ENCODE data around the gene TMEM239. TPM values are rescaled to one million over a fixed set of nuclear protein-coding genes. Genes with fewer than 3 reads are reported as not detected.

TMEM239 gene
- total RNA-seq, 1 donor from 2014 or later, result not detected

- Histone ChIP-seq H3K9ac (ENCODE audit: low read length) (no peak overlapping the region), H4K20me1 (ENCODE audit: insufficient read depth, low read length) (no peaks in the 10 kb centered on the region), H3K4me3 (ENCODE audit: insufficient read depth, low read depth, low read length) (no peak overlapping the region), H3K9me3 (ENCODE audit: insufficient read depth, low read depth, low read length) (no peaks in the 10 kb centered on the region), H3K27me3 (ENCODE audit: insufficient read depth, low read length) (no peaks in the 10 kb centered on the region), H3K79me2 (ENCODE audit: insufficient read depth, low read length) (no peaks in the 10 kb centered on the region), H3K36me3 (ENCODE audit: insufficient read depth, low read length) (no peaks in the 10 kb centered on the region), H2AFZ (ENCODE audit: low read depth, low read length) (no peak overlapping the region), H3K4me1 (ENCODE audit: insufficient read depth, low read length) (peaks cover 5% of the 10 kb centered on the region), H3K4me2 (ENCODE audit: low read length) (no peak overlapping the region), H3K27ac (ENCODE audit: low read depth, low read length) (no peak overlapping the region)
- TF ChIP-seq CTCF (IDR thresholded peaks at IDR 0.05; ENCODE audit: insufficient read depth, low read depth, low read length) (no peak), EZH2 (IDR thresholded peaks at IDR 0.05; ENCODE audit: insufficient read depth, low read length) (no peak)
- Mint-ChIP-seq H3K36me3 (ENCODE audit: low read depth, unreplicated experiment) (peaks cover 25% of the 10 kb centered on the region), H3K4me3 (ENCODE audit: unreplicated experiment) (no peak overlapping the region), H3K27ac (ENCODE audit: unreplicated experiment) (no peak overlapping the region), H3K27me3 (ENCODE audit: low read depth, unreplicated experiment) (peaks cover 2% of the 10 kb centered on the region), H3K9me3 (ENCODE audit: unreplicated experiment) (no peaks in the 10 kb centered on the region), H3K4me1 (ENCODE audit: low read depth, unreplicated experiment) (peaks cover 4% of the 10 kb centered on the region)
- DNase-seq (ENCODE audit: low read depth), result no peak
- no peak for FAIRE-seq
Observed at GRCh38 chr20:2865630-2866029, 49.5 kb downstream of the TMEM239 start.

- no peak for FAIRE-seq
- no peaks in the 10 kb centered on the region for H3K27me3 ChIP-seq (ENCODE audit: insufficient read depth, low read length)
- no peaks in the 10 kb centered on the region for H3K9me3 Mint-ChIP-seq (ENCODE audit: unreplicated experiment)
- no peaks in the 10 kb centered on the region for H4K20me1 ChIP-seq (ENCODE audit: insufficient read depth, low read length)
- no peak for TF ChIP-seq CTCF (IDR thresholded peaks at IDR 0.05; ENCODE audit: insufficient read depth, low read depth, low read length)
- TF ChIP-seq EZH2 (IDR thresholded peaks at IDR 0.05; ENCODE audit: insufficient read depth, low read length), result no peak
- peaks cover 2% of the 10 kb centered on the region for H3K27me3 Mint-ChIP-seq (ENCODE audit: low read depth, unreplicated experiment)
- DNase-seq (ENCODE audit: low read depth), result no peak
- H3K4me2 ChIP-seq (ENCODE audit: low read length), result no peak overlapping the region
- no peaks in the 10 kb centered on the region for H3K9me3 ChIP-seq (ENCODE audit: insufficient read depth, low read depth, low read length)
- H3K27ac Mint-ChIP-seq (ENCODE audit: unreplicated experiment), result no peak overlapping the region
- peaks cover 10% of the 10 kb centered on the region for H3K4me1 ChIP-seq (ENCODE audit: insufficient read depth, low read length)
- no peak overlapping the region for H3K4me3 Mint-ChIP-seq (ENCODE audit: unreplicated experiment)
- peaks cover 20% of the 10 kb centered on the region for H3K36me3 Mint-ChIP-seq (ENCODE audit: low read depth, unreplicated experiment)
- H3K9ac ChIP-seq (ENCODE audit: low read length), result no peak overlapping the region
- no peaks in the 10 kb centered on the region for H3K79me2 ChIP-seq (ENCODE audit: insufficient read depth, low read length)
- H3K36me3 ChIP-seq (ENCODE audit: insufficient read depth, low read length), result no peaks in the 10 kb centered on the region
- H3K4me1 Mint-ChIP-seq (ENCODE audit: low read depth, unreplicated experiment), result peaks cover 9% of the 10 kb centered on the region
- H3K4me3 ChIP-seq (ENCODE audit: insufficient read depth, low read depth, low read length), result no peak overlapping the region
- no peak overlapping the region for H2AFZ ChIP-seq (ENCODE audit: low read depth, low read length)
- H3K27ac ChIP-seq (ENCODE audit: low read depth, low read length), result no peak overlapping the region
Observed at GRCh38 chr20:2866236-2866635, 50.1 kb downstream of the TMEM239 start.

GRCh38 chr20:2867081-2867864 is 51.1 kb downstream of the TMEM239 start:
- Mint-ChIP-seq H3K36me3 (ENCODE audit: low read depth, unreplicated experiment) (peaks cover 19% of the 10 kb centered on the region), H3K27me3 (ENCODE audit: low read depth, unreplicated experiment) (peaks cover 2% of the 10 kb centered on the region), H3K9me3 (ENCODE audit: unreplicated experiment) (no peaks in the 10 kb centered on the region), H3K4me1 (ENCODE audit: low read depth, unreplicated experiment) (peaks cover 9% of the 10 kb centered on the region), H3K27ac (ENCODE audit: unreplicated experiment) (no peak overlapping the region), H3K4me3 (ENCODE audit: unreplicated experiment) (no peak overlapping the region)
- Histone ChIP-seq H3K4me3 (ENCODE audit: insufficient read depth, low read depth, low read length) (no peak overlapping the region), H3K27ac (ENCODE audit: low read depth, low read length) (no peak overlapping the region), H3K36me3 (ENCODE audit: insufficient read depth, low read length) (no peaks in the 10 kb centered on the region), H3K4me2 (ENCODE audit: low read length) (no peak overlapping the region), H3K4me1 (ENCODE audit: insufficient read depth, low read length) (peaks cover 12% of the 10 kb centered on the region), H4K20me1 (ENCODE audit: insufficient read depth, low read length) (no peaks in the 10 kb centered on the region), H2AFZ (ENCODE audit: low read depth, low read length) (no peak overlapping the region), H3K9me3 (ENCODE audit: insufficient read depth, low read depth, low read length) (no peaks in the 10 kb centered on the region), H3K27me3 (ENCODE audit: insufficient read depth, low read length) (no peaks in the 10 kb centered on the region), H3K9ac (ENCODE audit: low read length) (no peak overlapping the region), H3K79me2 (ENCODE audit: insufficient read depth, low read length) (no peaks in the 10 kb centered on the region)
- no peak for FAIRE-seq
- DNase-seq (ENCODE audit: low read depth), result no peak
- no peak for TF ChIP-seq CTCF (IDR thresholded peaks at IDR 0.05; ENCODE audit: insufficient read depth, low read depth, low read length)
- no peak for TF ChIP-seq EZH2 (IDR thresholded peaks at IDR 0.05; ENCODE audit: insufficient read depth, low read length)

Measured in astrocyte (in vitro differentiated cells and primary cell).